ENCODE results near the gene FER1L5.
"Not testable (repeated sequence)": the region's sequence is repeated elsewhere in the genome, so short reads cannot be mapped to it uniquely, and the experiment has no call there.

FER1L5 gene

DNA sequence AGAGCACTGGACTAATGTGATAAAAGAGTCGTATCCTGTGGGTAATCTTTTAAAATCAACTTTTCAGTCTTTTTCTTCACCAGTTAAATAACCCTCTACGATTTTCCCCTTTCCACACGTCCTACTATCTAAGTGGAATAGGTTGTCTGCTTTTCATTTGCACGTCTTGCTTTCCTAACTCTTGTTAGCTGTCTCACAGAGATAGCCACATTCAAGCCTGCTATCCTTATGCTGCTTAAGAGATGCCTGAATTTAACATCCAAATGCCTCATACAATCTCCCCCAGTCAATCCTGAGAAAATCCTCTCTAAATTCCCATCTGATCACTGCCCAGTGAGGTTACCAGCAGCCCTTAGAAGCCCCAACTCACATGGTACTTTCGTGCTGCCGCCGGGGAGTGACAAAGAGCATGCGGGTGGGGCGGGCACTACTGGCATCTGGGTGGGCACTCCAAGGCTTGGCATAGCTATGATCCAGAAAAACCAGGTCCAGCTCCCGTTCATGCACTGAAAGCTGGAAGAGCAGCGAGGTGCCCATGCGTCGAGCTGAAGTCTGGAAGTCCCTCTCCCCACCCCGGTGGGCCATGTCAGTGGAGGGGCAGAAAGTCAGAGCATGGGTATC, 5.9 kb upstream of the FER1L5 start:
- no peak for DNase-seq

DNA sequence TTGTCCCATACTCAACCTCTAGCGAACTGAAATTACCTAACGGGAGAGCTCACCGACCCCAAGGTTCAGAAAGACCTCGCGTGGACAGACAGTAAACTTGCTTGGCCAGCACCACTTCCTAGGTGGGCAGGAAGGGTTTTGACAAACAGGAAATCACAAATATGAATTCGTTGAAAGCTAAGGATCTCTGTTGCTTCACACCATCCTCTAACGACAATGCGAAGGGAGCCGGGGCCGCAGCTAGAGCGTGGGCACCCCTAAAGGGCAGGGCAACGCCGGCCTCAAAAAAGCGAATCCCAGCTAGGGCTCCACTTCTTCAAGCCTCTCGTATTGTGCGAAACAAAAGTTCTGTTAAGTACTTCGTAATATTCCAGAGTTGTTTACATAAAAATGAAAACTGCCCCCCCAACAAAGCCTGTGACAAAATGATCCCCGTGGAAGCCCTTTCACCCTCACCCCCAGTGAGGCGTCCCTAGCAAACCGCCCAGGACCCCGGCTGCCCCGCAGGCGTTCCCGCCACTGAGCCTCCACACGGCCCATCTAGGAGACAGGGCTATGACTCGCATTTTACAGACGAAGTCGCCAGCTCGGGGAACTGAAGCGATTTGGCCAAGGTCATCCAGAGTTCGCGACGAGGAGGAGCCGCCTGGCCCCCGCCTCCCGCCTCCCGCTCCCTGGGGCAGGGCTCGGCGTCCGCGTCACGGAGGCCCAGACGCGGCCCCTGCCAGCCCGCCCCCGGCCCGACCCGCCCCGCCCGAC, 5.0 kb upstream of the FER1L5 start:
- peak; percentile 72 to 89 (median 79) for DNase-seq

DNA sequence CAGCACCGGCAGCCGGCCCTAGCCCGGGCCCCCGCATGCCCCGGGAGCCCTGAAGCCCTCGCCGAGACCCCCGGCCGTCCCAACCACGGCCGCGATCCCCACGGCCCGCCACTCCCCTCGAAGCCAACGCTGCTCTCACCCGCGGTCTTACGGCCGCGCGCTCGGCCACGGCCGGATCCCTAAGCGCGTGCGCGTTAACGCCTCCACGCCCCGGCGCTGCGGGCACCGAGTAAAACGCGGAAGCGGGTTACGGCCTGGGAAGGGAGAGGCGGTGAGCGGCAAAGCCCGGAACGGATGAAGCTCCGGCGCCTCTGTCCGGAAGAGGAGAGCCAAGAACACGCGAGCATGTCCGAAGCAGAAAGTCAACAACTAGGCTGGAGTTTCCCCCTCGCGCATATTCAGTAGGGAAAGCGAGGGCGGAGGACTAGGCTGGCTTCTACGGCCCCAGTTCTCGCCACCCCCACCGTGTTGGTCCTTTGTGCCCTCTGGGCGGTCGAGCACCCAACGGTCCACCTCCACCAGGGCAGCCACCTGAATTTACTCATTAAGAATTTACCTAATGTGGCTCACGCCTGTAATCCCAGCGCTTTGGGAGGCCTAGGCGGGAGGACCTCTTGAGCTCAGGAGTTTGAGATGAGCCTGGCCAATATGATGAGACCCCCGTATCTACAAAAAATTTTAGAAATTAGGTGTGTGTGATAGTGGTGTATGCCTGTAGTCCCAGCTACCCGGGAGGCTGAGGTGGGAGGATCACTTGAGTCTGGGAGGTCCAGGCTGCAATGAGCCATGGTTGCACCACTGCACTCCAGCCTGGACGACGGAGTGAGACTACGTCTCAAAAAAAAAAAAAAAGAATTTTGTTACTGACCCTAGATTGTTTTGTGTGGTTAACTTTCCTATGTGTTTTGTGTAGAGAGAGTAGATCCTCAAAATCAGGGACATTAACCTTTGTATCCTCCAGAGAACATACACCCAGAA, 4.1 kb upstream of the FER1L5 start, which contains the start of gene KANSL3:
TSS of gene KANSL3 (minus strand) at position 169 of the 978 bp plus-strand sequence. CDS start 1,177 bp downstream, outside the sequence.
- DNase-seq: peak; percentile 79 to 94 (median 82)

DNA sequence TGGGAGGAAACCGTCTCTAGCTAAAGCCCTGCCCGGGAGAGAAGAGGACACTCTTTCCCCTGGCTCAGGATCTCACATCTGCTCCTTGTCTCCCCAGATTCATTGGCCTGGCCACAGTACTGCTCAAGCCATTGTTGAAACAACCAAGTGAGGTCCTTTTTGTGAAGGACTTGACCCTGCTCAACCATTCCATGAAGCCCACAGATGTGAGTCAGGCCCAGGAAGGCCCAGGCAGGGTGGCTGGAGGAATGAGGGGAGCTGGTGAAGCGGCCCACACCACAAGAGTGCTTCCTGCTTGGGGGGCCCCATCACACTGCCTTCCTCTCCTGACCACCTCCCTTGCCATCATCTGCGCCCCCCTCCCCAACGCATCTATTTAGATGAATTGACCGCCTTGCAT, 5.1 kb downstream of the FER1L5 start:
- DNase-seq: no peak

DNA sequence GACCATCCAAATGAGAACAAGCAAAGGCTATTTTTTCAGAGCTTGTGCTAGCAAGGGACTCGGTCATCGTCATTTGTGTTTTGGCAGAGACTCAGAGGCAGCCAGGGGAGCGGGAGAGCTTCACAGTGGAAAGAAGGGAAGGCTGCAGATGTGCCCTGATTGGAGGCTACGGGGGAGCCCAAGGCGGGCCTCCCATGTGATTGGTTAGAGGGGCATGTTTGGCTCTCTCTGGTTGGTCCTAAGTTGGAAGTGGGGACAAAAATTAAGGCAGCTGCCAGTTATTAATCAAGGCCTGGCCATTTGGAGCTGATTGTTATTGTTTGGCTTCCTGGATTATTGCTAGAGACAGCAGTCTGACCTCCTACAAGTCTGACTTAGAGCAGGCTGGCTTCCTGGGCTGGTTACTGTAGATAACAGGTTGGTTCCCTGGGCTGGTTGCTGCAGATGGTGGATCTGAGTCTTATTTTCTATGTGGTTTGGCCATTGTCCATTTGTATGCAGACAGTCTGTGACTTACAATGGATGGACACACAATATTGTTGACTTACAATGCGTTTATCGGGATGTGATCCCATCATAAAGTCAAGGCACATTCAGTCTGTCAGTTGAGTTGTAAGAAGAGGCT, 5.9 kb downstream of the FER1L5 start:
- no peak for DNase-seq

DNA sequence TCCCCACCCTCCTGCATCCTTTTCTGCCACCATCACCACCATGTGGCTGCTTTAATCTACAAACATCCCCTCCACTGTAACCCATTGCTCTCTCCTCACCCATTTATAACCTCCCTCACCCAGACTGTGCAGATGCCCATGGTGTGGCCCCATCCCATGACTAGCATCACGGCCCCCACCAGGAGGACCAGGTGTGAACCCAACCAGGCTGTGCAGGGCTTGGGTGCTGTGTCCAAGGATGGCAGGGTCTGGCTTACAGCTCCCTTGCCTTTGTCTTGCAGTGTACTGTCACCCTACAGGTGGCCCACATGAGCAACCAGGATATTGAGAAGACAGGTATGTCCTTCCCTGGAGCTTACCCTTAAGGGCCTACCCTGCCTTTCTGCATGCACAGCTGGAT, 6.8 kb downstream of the FER1L5 start:
- no peak for DNase-seq

DNA sequence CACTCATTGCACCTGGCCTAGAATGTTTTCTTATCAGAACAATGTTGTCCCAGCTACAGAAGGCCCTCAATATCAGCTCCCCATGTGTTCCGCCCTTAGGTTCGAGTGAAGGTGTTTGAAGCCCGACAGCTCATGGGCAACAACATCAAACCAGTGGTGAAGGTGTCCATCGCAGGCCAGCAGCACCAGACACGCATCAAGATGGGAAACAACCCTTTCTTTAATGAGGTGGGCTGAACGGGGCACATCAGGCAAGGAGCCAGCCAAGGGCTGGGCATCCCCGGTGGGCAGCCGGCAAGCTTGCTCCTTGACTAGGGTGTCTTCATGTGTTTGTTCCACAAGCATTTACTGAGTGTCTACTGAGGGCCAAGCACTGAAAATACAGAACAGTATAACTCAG, 9.2 kb downstream of the FER1L5 start:
- no peak for DNase-seq

DNA sequence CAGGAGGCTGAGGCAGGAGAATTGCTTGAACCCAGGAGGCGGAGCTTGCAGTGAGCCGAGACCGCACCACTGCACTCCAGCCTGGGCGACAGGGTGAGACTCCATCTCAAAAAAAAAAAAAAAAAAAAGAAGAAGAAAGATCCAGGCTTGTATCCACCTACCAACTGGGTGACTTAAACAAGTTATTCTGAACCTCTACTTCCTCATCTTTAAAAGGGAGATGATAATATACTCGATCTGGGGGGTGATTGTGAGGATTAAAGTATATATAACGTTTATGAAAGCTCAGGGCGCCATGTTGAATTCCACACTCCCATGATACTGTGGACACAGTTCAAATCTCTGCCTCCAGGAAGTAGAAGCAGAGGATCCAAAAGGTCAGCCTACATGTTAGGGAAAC, 12.2 kb downstream of the FER1L5 start:
- DNase-seq: not testable (repeated sequence)

DNA sequence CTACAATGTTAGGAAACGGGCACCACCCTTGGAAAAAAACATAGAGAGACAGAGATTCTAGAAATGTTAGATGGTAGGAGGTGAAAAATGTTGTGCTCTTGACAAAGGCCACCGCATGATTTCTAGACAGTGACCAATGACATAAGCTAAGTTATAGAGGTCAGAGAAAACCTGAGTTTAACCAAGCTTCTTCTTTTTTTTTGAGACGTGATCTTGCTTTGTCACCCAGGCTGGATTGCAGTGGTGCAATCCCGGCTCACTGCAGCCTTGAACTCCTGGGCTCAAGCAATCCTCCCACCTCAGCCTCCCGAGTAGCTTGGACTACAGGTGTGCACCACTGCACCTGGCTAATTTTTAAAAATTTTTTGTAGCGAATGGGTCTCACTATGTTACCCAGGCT, 13.0 kb downstream of the FER1L5 start:
- no peak for DNase-seq

DNA sequence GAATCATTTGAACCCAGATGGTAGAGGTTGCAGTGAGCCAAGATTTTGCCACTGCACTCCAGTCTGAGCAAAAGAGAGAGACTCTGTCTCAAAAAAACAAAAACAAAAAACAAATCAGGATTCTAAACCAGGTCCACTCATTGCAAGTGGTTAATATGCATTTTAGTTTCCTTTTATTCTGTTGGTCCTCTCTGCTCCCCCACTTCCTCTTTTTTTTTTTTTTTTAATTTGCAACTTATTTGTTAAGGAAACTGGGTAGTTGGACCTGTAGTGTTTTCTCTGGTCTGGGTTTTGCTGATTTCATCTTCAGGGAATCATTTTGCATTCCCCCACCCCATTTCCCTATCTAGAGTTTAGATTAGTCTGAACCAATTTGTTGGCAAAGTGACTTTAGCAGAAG, 14.0 kb downstream of the FER1L5 start:
- DNase-seq: no peak

DNA sequence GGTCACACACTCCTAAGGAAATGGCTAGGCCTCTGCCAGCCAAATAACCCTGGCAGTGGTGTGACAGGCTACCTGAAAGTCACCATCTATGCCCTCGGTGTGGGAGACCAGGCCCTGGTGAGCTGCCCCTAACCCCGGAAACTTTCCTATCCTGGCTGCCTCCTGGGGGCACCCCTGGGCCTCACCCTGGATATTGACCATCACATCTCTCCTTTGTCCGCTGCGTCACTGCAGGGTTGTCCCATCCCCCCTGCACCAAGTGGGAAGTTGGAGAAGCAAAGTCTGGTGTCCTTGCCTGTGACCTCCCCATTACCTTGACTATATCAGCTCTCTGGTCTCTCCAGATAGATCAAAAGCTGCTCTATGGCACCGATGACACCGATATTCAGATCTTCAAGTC, 18.8 kb downstream of the FER1L5 start:
- DNase-seq: no peak

DNA sequence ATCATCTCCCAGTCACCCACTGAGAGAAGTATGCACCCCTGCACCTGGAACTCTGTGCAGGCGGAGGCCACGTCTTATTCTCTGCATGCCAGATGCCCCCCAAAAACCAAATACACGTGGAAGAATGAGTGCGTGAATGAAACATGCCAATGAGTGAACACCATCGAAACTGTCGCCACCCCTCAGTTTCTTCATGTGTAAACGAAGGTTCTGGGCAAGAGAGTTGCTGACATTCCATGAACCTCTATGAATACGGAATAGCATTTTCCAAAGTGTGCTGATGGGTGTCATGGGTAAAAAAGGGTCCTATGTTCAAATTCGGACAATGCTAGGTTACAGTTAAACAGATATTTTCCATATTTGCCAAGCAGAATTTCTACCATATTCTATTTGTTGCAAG, 19.8 kb downstream of the FER1L5 start:
- no peak for DNase-seq

DNA sequence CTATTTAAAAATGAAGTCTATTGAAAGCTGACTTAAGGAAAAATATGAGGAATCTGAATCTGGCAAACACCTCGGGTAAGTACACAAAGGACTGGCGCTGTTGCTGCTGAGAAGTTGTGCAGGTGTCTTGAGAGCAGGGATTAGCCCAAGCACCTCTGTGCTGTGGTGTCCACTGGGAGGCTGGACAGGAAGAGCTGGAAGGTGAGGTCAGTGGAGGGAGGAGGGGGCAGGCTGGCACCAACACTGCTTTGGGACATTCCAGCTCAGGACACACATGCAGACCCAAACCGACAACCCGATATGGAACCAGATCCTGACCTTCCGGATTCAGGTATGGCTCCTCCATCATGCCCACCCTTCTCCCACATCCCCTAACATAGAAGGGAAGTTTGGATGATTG, 20.6 kb downstream of the FER1L5 start:
- DNase-seq: no peak

DNA sequence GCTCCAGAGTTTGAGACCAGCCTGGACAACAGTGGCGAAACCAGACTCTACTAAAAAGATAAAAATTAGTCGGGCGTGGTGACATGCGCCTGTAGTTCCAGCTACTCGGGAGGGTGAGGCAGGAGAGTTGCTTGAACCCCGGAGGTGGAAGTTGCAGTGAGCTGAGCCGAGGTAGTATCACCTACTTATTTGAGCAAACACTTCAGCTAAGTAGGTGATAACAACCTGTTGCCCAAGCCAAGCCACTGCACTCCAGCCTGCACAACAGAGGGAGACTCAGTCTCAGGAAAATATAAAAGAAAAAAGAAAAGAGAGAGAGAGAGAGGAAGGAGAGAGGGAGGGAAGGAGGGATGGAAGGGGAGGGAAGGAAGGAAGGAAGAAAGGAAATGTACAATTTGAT, 21.3 kb downstream of the FER1L5 start:
- no peak for DNase-seq

DNA sequence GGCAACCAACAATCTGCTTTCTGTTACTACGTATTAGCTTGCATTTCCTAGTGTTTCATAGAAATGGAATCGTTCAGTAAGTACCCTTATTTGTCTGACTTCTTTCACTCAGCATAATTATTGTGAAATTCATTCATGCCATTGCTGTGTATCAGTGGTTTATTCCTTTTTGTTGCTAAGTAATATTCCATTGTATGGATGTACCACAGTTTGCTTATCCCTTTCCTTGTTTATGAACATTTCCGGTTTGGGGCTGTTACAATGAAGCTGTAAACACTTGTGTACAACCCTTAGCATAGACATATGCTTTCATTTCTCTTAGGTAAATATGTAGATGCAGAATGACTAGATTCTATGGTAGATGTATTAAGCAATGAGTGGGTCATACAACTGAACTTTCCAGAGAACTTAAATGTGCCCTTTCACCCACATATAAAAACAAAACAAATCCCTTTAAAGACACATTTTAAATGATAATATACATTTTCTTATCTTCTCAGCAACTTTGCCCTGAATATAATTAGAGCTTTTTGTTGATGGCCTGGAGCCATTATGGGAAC, 21.9 kb downstream of the FER1L5 start:
- DNase-seq: no peak

DNA sequence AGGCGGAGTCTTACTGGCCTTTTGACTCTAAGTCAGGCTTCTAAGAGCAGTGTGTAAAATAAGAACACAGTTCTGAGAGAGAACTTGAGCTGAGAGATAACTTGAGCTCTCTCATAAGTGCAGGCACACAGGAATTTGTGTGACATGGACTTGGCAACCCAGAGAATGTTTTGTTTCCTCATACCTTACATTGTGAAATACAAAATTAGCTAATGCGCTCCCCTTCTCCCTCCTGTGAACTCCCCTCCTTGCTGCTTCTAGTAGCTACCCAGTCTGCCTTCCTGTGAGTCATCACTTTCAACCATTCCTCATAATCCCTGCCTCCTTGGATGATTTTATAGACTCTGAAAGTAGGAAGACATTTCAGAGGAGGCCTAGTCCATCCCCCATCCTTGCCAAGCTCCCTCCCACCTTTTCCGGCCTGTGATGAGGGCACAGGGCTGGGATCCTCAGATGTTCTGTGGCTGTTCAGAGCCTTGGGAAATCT, 22.6 kb downstream of the FER1L5 start:
- DNase-seq: no peak

DNA sequence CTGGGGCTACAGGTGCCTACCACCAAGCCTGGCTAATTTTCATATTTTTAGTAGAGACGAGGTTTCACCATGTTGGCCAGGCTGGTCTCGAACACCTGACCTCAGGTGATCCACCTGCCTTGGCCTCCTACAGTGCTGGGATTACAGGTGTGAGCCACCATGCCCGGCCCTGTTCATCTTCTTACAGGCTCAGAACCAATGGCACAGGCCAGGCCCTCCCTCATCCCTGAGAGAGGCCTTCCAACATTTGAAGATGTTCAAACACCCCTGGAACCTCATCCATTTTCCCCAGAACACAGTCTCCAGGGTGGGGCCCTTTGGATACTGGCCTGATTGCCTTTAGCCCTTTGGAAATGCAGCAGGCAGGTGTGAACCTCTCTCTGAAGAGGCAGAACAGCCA, 23.2 kb downstream of the FER1L5 start:
- not testable (repeated sequence) for DNase-seq

DNA sequence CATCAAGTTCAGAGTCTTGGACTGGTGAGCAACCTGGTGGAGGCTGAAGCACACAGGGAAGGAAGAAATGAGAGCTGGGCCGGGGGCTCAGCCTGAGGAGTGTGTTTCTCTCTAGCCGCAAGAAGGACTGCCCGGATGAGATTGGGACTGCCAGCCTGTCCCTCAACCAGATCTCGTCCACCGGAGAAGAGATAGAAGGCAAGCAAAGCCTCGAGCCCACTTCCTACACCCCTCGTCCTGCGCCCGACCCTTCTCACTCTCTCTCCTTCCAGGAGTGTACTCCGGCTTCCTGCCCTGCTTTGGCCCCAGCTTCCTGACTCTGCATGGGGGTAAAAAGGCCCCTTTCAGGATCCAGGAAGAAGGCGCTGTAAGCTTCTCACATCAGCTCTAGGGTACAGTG, 26.2 kb downstream of the FER1L5 start:
- no peak for DNase-seq

DNA sequence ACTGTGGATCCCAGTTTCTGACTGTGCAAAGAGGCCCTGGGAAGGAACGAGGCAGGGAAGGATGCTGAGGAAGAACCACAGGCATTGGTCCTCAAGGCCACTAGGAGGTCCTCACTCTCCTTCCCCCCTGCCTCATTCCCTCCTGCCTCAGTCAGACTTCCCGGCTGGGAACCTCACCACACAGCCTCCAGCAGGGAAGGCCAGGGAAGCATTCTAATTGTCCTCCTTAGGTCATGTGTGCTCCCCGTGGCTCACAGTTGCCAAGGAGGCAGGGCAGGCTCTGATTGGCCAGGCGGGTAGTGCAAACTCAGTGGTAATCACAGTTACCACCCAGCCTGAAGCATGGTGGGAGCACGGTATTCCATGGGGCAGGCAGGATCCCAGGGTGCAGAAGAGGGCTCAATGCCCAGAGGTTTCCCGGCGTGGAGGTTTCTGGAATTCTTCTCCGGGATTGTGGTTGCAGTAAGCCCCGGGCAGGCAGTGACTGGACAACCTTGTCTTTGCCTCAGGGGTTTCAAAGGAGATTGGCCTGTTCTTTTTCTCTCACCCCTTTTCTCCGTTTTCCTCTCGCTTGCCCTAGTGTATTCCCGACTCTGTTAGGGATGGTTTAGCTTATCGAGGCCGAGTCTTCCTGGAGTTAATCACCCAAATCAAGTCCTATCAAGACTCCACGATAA, 27.1 kb downstream of the FER1L5 start:
- no peak for DNase-seq

DNA sequence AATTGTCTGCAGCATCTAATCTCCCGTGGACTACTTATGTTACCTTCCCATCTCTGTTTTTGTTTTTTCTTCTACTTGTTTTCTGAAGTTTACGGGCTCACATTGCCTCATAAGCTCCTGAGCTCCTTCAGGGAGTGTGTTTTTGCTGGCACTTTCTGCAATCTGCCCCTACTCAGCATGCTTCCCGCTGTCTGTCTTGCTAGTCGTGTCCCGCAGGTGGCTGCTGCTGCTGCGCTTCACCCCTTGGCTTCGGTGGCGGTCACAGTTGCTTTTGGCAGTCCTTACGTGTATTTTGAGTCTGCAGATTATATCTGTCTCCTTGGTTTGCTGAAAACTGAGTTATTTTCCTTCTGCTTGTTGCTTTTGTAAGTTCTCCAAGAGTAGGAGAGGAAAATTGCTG, 37.3 kb downstream of the FER1L5 start:
- no peak for DNase-seq

DNA sequence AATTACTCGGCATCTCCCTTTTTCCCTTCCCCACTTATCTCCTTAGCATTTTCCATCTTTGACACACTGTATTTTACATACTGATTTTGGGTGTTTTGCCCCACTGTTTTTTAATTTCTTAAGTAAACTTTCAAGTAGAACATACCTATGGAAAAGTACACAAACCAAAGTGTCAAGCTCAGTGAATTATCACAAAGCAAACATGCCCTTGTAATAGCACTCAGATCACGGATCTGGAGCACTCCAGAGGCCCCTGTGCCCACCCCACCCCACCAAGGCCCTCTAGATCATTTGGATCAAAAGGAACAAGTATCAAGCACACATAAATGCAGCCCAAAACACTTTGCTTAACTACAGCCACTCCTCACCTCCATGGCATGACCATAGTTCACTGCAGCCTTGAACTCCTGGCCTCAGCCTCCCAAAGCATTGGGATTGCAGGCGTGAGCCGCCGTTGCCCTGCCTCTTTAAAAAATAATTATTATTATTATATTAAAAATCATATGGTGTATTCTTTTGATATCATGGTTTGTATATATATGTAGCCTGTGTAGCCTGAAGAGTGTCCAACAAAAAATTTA, 38.1 kb downstream of the FER1L5 start:
- DNase-seq: no peak

Measured in T-helper 2 cell (primary cell).